Measurements from ENCODE around the gene MYH6. TPM values are rescaled to one million over a fixed set of nuclear protein-coding genes. Genes with fewer than 3 reads are reported as not detected.
A peak's percentile ranks its signal among the peaks of the same experiment; 100 is the strongest.

The MYH6 gene
- total RNA-seq, 6 donors from 2014 or later: not detected

GRCh38 chr14:23378612-23379220, 29.4 kb downstream of the MYH6 start:
- ATAC-seq (ENCODE audit: low FRiP score in 2 of 2) (no peak), DNase-seq (no peak)
- no peaks in the 10 kb centered on the region for H3K27me3 ChIP-seq
- no peak for TF ChIP-seq POLR2A (IDR thresholded peaks at IDR 0.05)
- H3K4me3 ChIP-seq: no peak overlapping the region
- H3K27ac ChIP-seq: no peak overlapping the region
- H3K36me3 ChIP-seq: no peaks in the 10 kb centered on the region
- peaks cover 0 to 5% (median 0%) of the 10 kb centered on the region in 4 donors for H3K4me1 ChIP-seq
- H3K9me3 ChIP-seq: no peaks in the 10 kb centered on the region
- 73 to 89% methylated on average over 9 to 11 of the region's 11 CpGs for WGBS, 2 donors

- no peak overlapping the region for H3K27ac ChIP-seq
- ATAC-seq (ENCODE audit: low FRiP score in 2 of 2) (no peak), DNase-seq (no peak)
- H3K27me3 ChIP-seq: no peaks in the 10 kb centered on the region
- no peaks in the 10 kb centered on the region for H3K9me3 ChIP-seq
- TF ChIP-seq CTCF (IDR thresholded peaks at IDR 0.05) (no peak), POLR2AphosphoS5 (IDR thresholded peaks at IDR 0.05) (no peak), EP300 (IDR thresholded peaks at IDR 0.05) (no peak), POLR2A (IDR thresholded peaks at IDR 0.05) (no peak)
- H3K36me3 ChIP-seq: no peaks in the 10 kb centered on the region
- no peak overlapping the region for H3K4me3 ChIP-seq
- peaks cover 0 to 5% (median 0%) of the 10 kb centered on the region in 4 donors for H3K4me1 ChIP-seq
- 81 to 86% methylated on average over 11 to 14 of the region's 14 CpGs for WGBS, 2 donors
These were observed 30.2 kb downstream of the MYH6 start for GRCh38 chr14:23377573-23378563.

- DNase-seq (no peak), ATAC-seq (ENCODE audit: low FRiP score in 2 of 2) (no peak)
- 74% methylated on average over 4 to 11 of the region's 11 CpGs for WGBS, 2 donors
- Histone ChIP-seq H3K27me3 (no peaks in the 10 kb centered on the region), H3K27ac (no peak overlapping the region), H3K4me3 (no peak overlapping the region), H3K36me3 (no peaks in the 10 kb centered on the region), H3K4me1 (peaks cover 0 to 5% (median 0%) of the 10 kb centered on the region in 4 donors), H3K9me3 (no peaks in the 10 kb centered on the region)
- no peak for TF ChIP-seq EP300 (IDR thresholded peaks at IDR 0.05)
- no peak for TF ChIP-seq POLR2A (IDR thresholded peaks at IDR 0.05)
- TF ChIP-seq POLR2AphosphoS5 (IDR thresholded peaks at IDR 0.05): no peak
- no peak for TF ChIP-seq CTCF (IDR thresholded peaks at IDR 0.05)
These were observed 30.9 kb downstream of the MYH6 start for GRCh38 chr14:23377198-23377550.

GRCh38 chr14:23376482-23377197, 31.4 kb downstream of the MYH6 start, which contains the start of gene CMTM5:
Gene CMTM5 (plus strand): TSS chr14:23377046. CDS start chr14:23377252, 206 bp downstream.
- DNase-seq: no peak
- Histone ChIP-seq H3K4me3 (no peak within 1 kb of the TSS), H3K27me3 (no peaks in the 10 kb centered on the region), H3K27ac (no peak within 1 kb of the TSS), H3K4me1 (peaks cover 0 to 5% (median 0%) of the 10 kb centered on the region in 4 donors), H3K36me3 (no peaks in the 10 kb centered on the region), H3K9me3 (no peaks in the 10 kb centered on the region)
- WGBS, 2 donors: 59% methylated on average over 12 to 13 of the region's 13 CpGs
- TF ChIP-seq CTCF (IDR thresholded peaks at IDR 0.05) (no peak), POLR2A (IDR thresholded peaks at IDR 0.05) (no peak), POLR2AphosphoS5 (IDR thresholded peaks at IDR 0.05) (no peak)
- ATAC-seq (ENCODE audit: low FRiP score in 2 of 2): peak in 1 of 2 donors; percentile 29

Data from upper lobe of left lung (tissue), 6 donors.